Measurements from ENCODE around the gene DLX4.

DLX4 gene

DNA sequence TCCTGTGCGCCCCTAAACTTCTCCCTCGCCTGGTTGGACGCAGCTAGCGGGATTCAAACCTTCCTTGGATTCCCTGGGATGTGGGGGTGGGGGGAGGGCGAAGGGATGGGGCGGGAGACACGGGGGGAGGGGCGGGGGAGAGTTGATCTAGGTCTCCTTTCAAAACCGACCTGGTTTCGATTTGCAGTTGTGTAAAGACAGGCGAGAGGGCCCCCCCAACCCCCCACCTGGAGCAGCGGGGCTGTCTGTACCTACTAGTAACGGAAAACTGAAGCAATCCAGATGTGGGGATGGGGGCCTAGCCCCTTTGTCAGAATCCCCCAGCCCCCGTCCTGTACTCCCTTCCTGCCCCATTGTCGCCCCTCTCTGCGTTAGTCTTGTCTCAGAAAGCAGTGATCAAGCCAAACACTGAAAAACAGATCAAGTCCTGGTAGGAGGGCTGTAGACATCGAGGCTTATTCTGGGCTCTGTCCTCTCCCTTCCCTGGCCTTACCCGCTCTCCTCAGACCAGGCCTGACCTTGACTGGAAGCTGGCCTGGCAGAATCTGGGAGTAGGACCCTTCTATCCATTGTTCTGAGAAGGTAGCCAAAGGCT is 902 bp downstream of the DLX4 start:
- TF ChIP-seq, protein P1, sequence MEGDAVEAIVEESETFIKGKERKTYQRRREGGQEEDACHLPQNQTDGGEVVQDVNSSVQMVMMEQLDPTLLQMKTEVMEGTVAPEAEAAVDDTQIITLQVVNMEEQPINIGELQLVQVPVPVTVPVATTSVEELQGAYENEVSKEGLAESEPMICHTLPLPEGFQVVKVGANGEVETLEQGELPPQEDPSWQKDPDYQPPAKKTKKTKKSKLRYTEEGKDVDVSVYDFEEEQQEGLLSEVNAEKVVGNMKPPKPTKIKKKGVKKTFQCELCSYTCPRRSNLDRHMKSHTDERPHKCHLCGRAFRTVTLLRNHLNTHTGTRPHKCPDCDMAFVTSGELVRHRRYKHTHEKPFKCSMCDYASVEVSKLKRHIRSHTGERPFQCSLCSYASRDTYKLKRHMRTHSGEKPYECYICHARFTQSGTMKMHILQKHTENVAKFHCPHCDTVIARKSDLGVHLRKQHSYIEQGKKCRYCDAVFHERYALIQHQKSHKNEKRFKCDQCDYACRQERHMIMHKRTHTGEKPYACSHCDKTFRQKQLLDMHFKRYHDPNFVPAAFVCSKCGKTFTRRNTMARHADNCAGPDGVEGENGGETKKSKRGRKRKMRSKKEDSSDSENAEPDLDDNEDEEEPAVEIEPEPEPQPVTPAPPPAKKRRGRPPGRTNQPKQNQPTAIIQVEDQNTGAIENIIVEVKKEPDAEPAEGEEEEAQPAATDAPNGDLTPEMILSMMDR (conservative IDR thresholded peaks at IDR 0.05) = no peak
- no peak overlapping the region for H3K27ac ChIP-seq

DNA sequence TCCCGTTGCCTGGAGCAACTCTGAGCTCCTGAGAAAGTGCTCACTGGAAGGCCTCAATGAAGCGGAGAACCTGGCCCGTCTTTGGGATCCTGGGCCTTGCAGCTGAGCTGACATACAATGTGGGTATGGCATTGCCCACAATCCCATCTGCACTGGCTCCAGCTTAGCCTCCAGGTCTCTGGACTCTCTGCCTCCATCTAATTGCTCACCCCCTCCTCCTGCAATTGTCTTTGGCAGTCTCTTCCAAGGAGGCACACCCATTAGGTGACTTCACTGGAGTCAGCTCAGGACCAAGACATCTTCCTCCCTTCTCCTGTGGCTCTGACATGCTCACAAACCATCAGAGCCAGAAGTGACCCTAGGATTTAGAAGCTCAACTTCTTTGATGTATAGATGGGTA is 1.5 kb downstream of the DLX4 start:
- H3K27ac ChIP-seq = no peak overlapping the region
- TF ChIP-seq, protein P1 (conservative IDR thresholded peaks at IDR 0.05) = no peak

DNA sequence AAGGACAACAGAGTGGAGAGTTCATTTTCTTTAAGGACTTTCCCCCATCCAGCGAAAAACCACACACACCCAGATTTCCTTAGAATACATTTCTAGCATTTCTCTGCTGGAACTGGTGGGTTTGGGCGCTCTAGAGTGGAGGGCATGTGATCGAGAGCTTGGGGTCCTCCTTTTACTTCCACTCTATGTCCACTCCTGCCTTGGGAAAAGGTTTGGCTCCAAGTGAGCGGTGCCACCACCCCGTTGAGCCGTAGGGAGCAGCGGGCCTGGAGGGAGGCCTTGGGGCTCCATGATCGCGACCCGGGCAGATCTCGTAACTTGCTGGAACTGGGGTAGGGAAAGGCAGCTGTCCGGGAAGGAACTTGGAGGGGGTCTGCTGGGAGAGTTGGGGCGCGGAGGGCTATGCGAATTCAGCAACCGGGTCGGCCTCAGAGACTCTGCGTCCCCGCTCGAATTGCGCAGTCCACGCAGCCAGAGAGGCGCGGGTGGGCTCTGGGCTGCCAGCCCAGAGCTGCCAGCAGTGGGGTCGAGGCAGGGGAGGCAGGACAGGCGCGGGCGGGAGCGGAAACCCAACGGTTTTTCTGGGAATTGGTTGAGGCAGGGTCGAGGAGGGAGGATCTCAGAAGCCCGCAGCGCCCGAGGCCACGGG is 2.3 kb downstream of the DLX4 start:
- no peak overlapping the region for H3K27ac ChIP-seq
- TF ChIP-seq, protein P1 (conservative IDR thresholded peaks at IDR 0.05) = no peak

DNA sequence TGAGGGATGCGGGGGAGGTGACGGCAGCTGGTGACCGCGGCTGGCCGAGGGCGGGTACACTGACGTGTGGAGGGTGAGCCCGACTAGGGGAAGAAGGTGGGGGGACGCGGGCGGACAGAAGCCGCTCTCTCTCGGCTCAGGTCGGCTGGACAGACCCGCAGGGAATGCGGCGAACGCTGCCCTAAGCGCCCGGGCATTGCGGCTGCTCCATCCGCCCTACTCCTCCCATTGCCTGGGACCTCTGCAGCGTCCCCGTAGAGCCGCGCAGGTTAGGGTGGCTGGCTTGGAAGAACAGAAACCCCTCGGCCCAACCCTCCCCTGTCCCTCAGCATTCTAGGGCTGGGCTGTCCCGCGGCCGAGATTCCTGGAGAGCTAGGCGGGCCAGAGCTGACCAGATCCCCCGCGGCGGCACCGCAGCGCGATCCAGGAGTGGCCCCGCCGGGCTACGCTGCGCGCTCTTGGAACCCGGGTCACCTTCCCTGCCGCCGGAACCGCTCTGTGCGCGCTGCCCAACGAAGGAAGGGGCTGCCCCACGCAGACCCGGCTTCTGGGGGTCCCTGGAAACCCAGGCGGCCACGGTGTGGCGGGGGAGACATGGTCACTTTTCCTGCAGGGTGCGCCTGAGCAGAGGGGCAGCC is 3.0 kb downstream of the DLX4 start:
- TF ChIP-seq, protein P1 (conservative IDR thresholded peaks at IDR 0.05) = no peak
- no peak overlapping the region for H3K27ac ChIP-seq

DNA sequence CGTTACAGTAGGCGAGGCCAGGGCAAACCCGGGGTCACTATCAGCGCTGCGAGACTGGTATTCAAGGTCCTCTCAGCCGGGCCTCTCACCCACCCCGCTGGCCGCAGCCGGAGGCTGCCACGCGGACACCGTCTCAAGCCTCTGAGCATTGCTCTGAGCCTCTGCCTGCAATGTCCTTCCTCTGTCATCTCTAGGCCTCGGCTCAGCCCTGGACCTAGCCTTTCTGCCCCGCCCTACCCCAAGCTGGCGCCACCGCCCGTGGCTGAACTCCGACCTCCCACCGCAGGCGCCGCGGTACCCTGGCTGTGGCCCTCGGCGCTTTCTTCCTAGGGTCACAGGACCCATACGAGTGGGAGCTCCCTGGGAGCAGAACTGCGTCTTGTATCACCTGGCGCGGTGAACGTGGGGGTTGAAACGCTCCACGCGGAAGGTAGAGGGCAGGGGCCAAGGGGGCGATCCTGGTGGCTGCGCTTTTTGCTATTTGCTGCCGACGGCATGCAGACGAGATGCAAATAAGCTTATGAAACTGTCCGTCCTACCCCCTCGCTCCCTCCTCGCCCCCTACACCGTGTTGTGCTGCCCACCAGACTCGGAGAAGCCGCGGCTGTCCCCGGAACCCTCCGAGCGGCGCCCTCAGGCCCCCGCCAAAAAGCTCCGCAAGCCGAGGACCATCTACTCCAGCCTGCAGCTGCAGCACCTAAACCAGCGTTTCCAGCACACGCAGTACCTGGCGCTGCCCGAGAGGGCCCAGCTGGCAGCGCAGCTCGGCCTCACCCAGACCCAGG is 3.7 kb downstream of the DLX4 start:
- TF ChIP-seq, protein P1 (conservative IDR thresholded peaks at IDR 0.05) = no peak
- no peak overlapping the region for H3K27ac ChIP-seq

DNA sequence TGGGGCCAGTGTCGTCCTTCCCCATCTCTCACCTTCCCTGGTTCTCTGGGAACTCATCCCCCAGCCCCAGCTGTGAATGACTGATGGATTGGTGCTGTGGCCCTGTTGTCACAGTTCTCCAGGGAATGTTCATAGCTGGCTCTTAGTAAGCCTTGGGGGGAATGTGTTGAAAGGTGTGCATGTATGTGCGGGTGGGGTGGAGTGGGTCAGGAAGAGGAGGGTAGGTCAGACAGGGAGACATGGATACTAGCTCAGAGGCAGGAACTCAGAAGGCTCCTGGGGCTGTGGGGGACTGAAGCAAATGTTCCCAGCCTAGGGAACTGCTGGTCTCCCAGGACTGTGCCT is 4.3 kb downstream of the DLX4 start:
- TF ChIP-seq, protein P1 (conservative IDR thresholded peaks at IDR 0.05) = no peak
- no peak overlapping the region for H3K27ac ChIP-seq

DNA sequence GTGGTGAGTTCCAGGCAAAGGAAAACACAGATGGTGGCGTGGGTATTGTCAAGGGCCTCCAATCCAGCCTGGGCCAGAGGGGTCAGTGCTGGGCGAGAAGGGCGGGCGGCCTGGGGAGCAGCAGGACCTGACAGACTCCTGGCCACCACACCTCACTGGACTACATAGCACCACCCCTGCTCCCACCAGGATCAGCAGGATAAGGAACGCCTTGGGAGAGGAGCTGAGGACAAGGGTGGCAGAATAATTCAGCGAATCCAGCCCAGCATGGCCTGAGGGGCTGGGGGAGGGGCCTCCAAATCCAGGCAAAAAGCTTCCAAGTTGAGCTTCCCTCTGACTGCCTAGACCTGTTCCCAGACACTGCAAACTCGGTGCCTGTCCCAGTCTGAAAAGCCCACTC is 6.5 kb downstream of the DLX4 start:
- H3K27ac ChIP-seq = no peak overlapping the region
- TF ChIP-seq, protein P1 (conservative IDR thresholded peaks at IDR 0.05) = no peak
